Activated gamma-delta T cell treated with Interleukin-2 at 50 U/mL for 16 hours (primary cell): ENCODE measurements around the gene IFI6.
"Not testable (repeated sequence)": the region's sequence is repeated elsewhere in the genome, so short reads cannot be mapped to it uniquely, and the experiment has no call there.

Source experiments
- DNase-seq: peaks from one replicate; pipeline ENCODE4 v3.0.0-alpha.2; 2020

The IFI6 gene

GRCh38 chr1:27626031-27626935, 45.7 kb downstream of the IFI6 start:
- no peak for DNase-seq

GRCh38 chr1:27624467-27625178, 47.4 kb downstream of the IFI6 start:
- no peak for DNase-seq

GRCh38 chr1:27623327-27624212, 48.4 kb downstream of the IFI6 start:
- DNase-seq: no peak

- DNase-seq: no peak
Measured at GRCh38 chr1:27622828-27623227, 49.2 kb downstream of the IFI6 start.

- DNase-seq: no peak
Measured at GRCh38 chr1:27621051-27621920, 50.7 kb downstream of the IFI6 start.

GRCh38 chr1:27619782-27620438, 52.1 kb downstream of the IFI6 start:
- DNase-seq: not testable (repeated sequence)

GRCh38 chr1:27618341-27619082, 53.5 kb downstream of the IFI6 start:
- peak; percentile 62 for DNase-seq

GRCh38 chr1:27617420-27617819, 54.6 kb downstream of the IFI6 start:
- no peak for DNase-seq

- DNase-seq: no peak
Measured at GRCh38 chr1:27616441-27616840, 55.6 kb downstream of the IFI6 start.
